GM18909 (cell line): ENCODE results near the gene TMEM115.

ENCODE experiments used
- ATAC-seq: cut with Tn5 transposase; IDR thresholded peaks from one replicate; pipeline ENCODE4 v1.9.1; 2021; ENCODE audit warnings: mild to moderate bottlenecking; ENCODE audit not compliant: unreplicated experiment, poor library complexity

TMEM115 gene

DNA sequence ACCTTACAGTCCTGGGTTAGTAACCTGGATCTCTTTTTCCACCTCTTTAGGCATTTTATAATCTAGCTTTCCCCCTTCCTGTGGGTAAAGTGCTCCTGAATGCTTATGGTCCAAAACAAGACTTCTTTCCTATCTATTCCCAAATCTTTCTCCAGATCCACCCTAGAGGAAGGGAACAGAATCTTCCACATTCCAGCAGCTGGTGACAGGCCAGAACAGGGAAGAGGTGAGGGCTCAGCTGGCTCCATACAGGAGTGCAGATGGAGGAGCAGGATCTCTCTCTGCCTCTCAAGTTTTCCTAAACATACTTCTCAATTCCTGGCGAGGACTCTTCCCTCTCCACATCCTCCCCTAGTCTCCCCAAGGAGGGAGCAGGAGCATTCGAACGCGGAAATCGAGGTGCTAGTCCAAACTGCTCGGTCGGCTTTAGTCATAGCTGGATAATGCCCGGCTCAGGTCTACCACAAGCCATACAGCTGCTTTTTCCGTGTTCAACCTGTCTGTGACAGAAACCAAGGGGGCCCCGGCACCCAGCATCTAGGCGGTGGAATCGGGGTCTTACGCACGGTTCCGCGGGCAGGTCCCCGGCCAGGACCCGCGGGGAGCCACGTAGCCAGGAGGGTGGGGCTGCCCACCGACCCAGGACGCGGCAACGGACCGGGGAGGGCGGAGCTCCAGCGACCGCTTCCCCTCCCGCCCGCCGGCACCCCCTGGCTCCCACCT lies 22.7 kb downstream of the TMEM115 start:
- peak; percentile 42 for ATAC-seq

DNA sequence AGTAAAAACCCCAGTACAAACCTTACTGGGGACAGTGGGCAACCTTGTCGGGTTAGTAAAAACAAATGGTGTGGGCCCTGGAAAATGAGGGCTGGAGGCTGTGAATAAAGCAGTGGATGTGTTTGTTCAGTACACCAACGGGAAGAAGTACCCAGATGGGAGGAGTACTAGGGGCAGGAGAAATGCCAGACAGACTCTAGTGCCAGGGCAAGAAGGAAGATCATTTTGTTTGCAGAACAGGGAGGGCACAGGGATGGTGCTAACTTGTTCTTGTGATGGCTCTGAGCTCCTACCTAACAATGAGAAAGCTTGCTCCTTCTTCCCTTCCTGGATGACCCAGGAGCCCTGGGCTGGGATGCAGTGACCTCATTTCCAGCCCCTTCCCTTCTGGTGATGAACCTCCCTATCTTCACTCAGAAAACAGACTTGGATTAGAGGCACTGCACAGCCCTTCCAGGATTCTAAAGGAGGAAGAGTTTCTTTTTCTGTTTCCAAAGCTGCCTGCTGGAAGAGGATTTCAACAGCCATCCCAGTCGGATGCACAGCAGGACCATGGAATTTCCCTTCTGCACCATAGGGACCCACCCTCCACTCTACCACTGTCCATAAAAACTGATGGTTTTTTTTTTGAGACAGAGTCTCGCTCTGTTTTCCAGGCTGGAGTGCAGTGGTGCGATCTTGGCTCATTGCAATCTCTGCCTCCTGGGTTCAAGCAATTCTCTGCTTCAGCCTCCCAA lies 24.8 kb downstream of the TMEM115 start:
- no peak for ATAC-seq

DNA sequence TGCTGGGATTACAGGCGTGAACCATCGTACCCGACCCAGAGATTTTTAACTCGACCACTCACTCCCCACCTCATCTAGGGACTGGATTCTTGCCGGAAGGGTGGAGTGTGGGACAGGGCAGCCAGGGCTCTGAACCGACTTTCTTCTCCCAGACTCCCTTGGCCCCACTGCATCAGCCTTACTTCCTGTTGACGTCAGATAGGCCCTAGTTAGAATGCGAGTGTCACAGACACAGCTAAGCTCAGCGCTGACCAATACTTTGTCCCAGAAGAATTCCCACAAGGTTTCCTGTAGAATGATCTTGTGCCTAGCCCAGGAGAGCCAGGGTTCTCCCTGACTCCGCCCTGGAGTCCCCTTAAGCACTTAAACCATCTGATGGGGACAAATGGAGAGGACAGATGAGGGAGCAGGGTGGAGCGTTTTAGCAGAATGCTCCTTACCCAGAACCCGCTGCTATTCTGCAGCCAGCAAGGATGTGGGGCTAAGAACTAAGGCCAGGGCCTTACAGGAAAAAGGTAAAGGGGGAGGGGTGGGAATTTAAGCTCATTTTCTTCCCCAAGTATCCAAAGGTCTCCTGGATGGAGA lies 25.5 kb downstream of the TMEM115 start:
- no peak for ATAC-seq

DNA sequence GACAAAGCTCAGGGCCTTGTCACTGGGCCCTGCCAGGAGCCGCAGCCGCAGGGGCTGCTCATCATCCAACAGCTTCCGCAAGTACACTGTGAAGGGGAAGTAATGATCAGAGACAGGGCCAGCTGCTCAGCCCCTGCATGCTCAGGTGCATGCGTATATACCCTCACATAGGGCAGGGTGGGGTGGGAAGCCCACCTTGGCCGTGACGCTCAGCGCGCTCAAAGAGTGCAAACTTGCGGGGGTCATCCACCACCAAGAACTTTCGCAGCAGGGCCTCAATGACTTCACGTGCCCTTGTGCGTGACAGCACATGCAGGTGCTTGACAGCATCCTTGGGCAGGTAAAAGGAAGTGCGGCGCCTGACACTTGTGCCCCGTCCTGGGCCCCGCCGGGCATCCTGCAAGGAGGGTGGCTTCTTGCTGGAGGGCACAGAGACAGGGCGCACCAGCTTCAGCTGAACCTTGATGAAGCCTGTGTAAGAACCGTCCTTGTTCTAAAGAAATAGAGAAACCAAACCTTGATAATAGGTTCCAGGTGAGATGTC lies 27.9 kb downstream of the TMEM115 start:
- ATAC-seq: no peak

DNA sequence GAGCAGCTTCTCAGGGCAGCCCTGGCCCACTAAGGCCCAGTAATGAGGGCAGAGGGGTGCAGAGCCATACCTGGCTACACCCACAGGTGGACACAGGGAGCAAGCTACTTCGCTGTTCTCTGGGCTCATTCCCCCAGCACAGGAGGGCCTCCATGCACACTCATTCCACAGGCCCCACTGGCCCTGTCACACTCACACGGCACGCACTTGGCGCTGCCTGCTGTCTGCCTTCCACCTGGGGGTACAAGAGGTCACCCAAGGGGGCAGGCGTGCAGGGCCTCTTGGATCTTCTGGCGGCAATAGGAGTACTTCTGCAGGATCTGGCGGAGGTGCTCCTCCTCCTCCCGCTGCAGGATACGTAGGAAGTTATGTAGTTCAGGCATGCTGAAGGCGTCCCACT lies 29.0 kb downstream of the TMEM115 start:
- no peak for ATAC-seq

DNA sequence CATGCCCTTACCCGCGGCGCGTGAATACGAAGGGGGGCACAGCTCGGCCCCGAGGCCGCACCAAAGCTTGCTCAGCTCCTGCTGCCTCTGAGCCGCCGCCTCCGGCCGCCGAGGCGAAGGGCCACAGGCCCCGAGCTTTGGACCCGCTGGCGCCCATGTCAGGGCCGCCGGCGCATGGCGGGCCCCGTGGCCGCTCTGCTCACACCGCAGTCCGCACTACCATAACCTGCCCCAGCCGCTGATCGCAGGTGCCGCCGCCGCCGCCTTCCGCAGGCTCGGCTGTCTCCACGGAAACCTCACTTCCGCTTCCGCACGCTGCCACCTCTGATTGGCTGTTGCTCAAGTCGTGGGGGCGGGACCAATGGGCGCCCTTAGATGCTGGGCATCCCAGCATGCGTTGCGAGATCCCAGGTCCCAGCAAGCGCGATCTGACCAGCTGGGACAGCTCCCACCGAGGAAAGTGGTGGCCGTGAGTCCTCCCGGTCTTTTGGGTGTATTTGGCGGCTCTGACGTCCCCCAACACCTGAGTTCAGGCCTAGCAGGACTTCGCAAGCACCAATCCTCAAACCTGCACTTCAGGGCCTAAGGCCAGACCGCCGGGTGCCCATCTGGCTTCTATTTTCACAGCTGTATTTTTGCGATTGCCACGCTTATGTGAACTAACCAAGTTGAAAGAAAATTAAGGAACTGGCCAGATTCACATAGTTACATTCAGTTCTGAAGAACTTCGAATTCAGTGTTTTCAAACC lies 31.2 kb downstream of the TMEM115 start, which contains the start of gene TUSC2:
TUSC2 (minus strand) TSS at position 281 of the 749 bp plus-strand sequence; CDS start at position 157, 124 bp downstream.
- peak; percentile 85 for ATAC-seq

DNA sequence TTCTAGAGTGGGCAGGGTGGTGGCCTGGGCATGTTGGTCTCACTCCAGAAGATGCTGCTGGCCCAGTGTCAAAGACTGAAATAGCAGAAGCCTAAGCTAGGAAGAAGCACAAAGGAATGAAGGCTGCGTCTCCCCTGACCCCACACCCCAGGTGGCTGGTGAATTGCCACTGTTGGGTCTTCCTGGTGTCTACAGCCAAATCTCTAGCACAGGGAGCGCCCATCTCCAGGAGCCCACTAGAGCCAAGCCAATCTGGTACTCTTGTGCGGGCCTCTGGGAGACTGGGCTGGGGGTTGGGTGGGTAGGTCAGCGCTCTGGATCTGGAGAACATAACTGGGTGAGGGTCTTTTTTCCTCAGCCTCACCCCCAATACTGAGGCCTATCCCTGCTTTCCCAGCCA lies 32.2 kb downstream of the TMEM115 start:
- no peak for ATAC-seq

DNA sequence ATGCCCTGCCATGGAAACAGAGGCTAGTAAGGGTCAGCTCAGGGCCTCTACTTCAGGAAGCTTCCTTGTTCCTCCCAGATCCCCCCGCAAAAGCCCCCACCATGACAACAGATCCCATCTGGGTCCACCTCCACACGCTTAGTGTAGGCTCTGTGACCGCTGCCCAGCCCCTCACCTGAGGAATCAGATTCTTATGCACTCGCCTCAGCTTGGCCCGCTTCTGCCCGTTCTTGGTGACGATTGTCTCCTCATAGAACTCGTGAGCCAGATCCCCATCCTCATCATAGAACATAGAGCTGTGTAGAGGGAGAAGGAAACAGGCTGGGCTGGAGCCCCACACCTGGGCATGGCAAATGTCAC lies 33.2 kb downstream of the TMEM115 start:
- ATAC-seq: no peak

DNA sequence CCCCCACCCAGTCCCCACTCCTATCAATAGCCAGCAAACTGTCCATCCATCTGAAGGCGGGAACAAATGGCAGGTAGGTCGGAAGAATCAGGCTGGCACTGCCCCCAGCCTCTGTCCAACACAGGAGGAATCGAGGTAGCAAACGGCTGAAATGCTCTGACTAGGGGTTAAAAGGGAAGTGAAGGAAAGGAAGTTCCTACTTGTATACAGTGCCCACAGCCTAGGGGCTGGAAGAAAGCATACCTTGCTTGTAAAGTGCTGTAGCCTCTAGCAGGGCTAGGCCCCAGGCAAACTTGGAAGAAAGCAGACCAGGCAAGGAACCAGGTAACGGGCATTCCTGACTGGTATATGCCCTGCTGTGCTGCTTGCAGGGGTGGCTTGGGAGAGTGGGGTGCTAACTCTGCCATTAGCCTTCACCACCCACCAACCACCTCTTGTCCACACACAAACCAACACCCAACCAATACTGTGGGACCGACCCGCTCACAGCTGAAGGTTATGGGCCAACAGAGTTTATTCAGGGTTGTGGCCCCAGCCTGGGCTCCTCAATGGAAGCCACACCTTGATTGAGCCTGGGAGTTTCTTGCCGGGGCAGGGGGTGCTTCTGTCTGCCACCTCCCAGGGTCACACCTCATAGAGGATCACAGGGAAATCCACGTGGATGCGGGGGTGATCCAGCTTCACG lies 33.7 kb downstream of the TMEM115 start:
- no peak for ATAC-seq

DNA sequence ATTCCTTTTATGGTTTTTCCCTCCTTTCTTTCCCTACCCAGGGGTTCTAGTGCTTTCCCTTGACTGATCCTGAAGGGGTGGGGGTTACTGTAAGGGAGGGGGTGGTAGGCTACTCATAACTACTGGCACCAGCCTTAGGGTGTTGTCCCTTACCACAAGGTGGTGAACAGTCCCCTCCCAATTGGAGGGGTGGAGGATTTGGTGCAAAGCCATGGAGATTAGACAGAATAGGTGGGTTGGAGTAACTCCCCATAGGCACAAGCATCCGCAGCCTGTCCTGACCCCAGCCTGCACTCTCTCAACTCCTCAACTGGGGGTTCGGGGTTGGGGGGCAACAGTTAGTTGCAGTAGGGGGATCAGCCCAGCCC lies 34.2 kb downstream of the TMEM115 start:
- ATAC-seq: no peak

DNA sequence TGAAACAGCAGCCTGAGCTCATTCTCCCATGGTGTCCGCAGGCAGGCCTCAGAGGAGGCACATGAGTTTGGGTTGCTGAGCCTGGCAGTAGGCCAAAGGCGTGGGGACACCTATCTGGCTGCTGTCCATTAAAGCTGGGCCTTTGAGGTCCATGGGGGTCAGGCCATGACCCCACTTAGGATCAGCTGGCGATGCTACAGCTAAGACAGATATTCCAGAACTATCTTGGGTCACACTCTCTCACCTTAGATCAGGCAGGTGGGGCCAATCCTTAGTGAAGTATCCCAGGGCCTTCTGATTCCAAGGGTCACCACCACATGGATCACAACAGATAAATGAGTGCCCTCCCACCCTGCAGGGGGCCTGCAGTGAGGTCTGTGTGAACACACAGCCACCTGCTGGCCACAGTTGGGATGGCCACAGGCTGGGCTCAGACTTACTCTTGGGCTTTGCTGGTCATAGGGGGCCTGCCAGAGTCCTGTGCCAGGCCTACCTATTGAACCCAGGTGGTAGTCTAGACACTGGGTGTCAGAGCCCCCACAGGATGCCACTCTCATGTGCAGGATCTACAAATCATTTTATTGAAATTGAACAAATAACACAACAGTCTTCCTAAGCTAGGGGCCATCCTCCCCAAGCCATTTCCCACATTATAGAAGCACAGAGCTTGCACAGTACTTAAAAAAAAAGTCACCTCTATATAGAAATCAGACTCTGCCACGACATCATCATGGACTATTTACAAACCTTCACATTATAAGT lies 34.8 kb downstream of the TMEM115 start:
- ATAC-seq: no peak

DNA sequence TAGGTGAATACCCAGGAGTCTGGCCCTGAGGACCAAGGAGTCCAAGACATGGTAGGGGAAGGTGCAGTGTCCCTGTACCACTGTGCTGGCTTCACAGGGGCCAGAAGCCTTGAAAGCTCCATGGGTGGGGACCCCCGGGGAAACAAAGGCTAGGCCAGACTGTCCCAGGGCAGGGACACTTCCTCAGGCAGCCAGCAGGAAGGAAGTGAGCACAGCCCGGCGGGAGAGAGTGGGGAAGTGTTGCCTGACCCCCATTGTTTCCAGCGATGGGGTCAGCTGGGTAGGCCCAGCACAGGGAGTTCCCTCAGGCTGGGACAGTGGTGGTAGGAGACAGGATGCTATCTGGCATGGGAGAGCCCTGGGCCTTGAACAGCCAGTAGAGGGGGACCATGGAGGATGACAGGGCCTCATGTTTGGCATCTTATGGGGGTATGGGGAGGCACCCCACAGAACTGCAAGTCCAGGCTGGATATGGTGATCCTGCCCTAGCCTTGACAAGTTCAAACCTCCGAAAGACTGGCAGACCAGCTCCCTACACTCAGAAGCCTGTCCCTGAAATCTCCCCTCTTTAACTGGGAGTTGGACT lies 35.6 kb downstream of the TMEM115 start:
- ATAC-seq: no peak

DNA sequence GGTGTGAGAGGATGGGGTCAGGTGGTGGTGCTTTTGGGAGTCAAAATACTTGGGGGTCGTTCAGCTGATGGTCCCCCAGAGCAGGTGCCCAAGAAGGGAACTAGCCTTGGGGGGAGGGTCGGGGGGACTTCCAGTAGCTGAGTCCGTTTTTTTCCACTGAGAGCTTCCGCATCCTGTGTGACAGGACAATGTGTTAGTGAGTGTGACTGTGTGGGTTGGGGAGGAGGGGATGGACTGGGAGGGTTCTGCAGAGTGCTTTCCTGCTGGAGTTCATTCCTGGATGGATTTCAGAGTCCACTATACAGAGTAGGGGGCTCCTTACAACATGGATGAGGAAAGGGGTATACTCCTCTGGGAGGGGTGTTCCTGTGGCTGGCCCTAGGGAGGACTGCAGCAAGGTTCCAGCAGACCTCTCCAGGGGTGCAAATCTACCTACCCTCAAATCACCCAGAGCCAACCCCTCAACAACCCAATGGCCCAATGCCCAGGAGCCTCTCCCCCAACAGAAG lies 36.2 kb downstream of the TMEM115 start:
- no peak for ATAC-seq

DNA sequence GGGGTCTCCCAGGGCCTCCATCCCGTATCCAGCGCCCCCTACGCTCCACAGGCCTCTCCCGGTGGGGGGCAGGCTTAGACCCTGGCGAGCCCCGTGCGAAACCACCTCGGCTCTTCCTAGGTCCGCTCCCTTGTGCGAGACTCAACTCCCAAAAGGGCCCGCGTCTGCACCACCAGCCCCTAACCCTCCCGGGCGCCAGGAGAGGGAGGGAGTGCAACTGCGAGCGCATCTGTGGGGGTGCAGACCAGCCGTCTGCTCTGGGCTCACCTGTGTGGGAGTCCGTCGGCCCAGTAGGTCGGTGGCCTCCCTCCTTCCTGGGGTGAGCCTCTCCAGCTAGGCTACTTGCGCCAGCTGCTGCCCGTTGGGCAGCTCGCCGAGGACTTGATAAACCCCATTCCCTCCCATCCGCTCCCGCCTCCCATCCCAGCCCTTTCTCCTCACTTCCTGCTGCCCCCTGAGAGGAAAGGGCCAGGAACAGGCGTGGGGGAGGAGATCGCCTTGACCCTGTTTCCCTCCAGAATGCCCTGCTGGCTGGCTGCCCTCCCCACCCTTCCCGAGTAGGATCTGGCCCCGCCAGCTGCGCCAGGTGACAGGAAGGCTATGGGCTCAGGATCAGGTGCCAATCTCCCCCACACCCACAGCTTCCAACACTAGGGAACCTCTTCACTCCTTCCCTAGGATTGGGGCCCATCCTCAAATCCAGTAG lies 36.8 kb downstream of the TMEM115 start, which contains the start of gene HYAL2:
HYAL2 (minus strand) TSS at position 360 of the 706 bp plus-strand sequence. CDS start 2,256 bp downstream, outside the sequence.
- ATAC-seq: no peak

DNA sequence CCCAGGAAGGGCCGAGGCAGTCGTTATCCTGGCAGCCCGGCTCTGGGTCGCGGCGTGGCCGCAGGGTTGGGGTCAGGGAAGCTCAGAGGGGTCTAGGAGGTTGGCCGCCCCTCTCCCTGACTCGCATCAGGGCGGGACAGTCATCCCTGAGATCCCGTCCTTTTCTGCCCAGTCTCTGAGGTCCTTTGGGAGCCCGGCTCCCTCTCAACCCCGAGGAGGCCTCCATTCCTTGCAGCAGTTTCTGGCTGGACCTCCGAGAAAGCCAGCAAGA lies 37.3 kb downstream of the TMEM115 start:
- ATAC-seq: no peak

DNA sequence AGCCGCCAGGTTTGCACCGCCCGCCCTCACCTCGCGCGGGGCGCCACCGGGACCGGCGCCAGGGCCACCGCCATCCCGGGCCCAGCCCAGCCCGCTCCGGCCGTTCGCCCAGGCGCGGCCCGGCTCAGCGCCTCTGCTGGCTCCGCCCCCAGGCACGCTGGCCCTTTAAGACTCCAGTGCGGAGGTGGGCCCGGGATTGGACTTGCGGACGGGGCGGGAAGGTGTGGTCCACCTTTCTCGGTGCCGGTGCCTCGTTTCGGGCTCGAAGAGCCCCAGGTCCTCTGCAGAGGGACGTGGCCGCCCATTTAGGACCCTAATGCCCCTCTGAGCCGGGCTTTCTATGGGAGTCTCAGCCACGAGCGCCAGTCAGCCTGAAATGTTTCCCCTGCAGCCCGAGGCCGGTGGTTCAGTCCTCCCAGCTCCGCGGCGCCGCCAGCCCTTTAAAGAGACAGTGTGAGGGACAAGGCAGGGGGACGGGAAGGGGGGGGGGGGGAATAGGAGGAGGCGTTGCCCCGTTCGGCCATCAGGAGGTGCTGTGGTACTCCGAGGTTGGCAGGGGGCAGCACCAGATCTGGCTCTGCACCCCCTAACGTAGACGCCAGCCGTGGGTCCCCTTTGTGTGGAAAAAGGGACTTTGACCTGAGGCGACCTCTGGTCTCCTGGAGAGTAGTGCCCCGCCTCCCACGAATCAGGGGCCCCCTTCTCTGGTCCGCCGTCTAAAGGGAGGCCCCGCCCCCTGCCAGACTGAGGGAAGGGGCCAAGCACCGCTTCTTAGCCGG lies 37.8 kb downstream of the TMEM115 start:
- peak; percentile 79 for ATAC-seq

DNA sequence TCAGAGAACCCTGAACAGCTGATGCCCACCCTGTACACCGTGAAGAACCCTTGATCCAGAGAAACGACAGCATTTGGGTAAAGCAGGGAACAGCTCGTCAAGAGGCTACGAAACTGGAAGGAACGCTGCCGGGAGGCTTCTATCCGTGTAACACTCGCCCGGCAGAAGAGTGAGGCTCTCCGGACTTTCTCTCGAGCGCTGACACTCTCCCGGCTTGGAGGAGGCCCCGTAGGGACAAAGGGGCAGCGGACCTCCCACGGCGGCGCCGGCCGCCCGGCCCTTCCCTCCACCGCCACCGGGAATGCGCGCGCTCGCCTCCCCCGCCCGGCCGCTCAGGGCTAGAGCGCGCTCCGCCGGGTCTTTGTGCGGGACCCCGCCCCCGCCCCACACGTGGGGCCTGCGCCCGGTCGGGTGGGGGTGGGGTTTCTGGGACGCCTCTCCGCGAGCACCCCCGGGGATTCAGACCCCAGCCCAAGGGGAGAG lies 38.4 kb downstream of the TMEM115 start:
- ATAC-seq: peak; percentile 52
